ENCODE data around the gene FHAD1.

- TF ChIP-seq POLR2AphosphoS5 (IDR thresholded peaks at IDR 0.05; ENCODE audit: insufficient read depth, low read depth, low read length), result no peak
- TF ChIP-seq, protein P1, sequence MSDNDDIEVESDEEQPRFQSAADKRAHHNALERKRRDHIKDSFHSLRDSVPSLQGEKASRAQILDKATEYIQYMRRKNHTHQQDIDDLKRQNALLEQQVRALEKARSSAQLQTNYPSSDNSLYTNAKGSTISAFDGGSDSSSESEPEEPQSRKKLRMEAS (IDR thresholded peaks at IDR 0.05; ENCODE audit: insufficient read depth, insufficient read length), result no peak
- TF ChIP-seq JUN (IDR thresholded peaks at IDR 0.05; ENCODE audit: borderline replicate concordance, insufficient read depth, insufficient read length, low read depth), result no peak
- TF ChIP-seq, protein P2, sequence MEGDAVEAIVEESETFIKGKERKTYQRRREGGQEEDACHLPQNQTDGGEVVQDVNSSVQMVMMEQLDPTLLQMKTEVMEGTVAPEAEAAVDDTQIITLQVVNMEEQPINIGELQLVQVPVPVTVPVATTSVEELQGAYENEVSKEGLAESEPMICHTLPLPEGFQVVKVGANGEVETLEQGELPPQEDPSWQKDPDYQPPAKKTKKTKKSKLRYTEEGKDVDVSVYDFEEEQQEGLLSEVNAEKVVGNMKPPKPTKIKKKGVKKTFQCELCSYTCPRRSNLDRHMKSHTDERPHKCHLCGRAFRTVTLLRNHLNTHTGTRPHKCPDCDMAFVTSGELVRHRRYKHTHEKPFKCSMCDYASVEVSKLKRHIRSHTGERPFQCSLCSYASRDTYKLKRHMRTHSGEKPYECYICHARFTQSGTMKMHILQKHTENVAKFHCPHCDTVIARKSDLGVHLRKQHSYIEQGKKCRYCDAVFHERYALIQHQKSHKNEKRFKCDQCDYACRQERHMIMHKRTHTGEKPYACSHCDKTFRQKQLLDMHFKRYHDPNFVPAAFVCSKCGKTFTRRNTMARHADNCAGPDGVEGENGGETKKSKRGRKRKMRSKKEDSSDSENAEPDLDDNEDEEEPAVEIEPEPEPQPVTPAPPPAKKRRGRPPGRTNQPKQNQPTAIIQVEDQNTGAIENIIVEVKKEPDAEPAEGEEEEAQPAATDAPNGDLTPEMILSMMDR (IDR thresholded peaks at IDR 0.05; ENCODE audit: extremely low read depth in 1 of 2, insufficient read depth in 1 of 2, low read depth in 1 of 2, low read length in 2 of 2), result no peak
- no peak for TF ChIP-seq EZH2 (IDR thresholded peaks at IDR 0.05; ENCODE audit: borderline replicate concordance, low read depth, low read length, severe bottlenecking)
- no peak for TF ChIP-seq POLR2A (IDR thresholded peaks at IDR 0.05; ENCODE audit: low read depth, low read length)
- no peak for TF ChIP-seq MYC (IDR thresholded peaks at IDR 0.05; ENCODE audit: low read depth, low read length)
- no peak for TF ChIP-seq FOS (IDR thresholded peaks at IDR 0.05; ENCODE audit: borderline replicate concordance, insufficient read depth, low read length)
Measured at GRCh38 chr1:15345705-15346345, 98.8 kb downstream of the FHAD1 start.

Data from endothelial cell of umbilical vein (primary cell).